Ectodermal cell (in vitro differentiated cells): ENCODE results near the gene CAPRIN2.

Source experiments
- H3K27ac ChIP-seq: 2 replicates; pipeline ENCODE4 v1.7.0; 2013; ENCODE audit warnings: mild to moderate bottlenecking, low read depth, low read length; ENCODE audit not compliant: insufficient read depth, poor library complexity, severe bottlenecking
- H3K27me3 ChIP-seq: 2 replicates; pipeline ENCODE4 v1.7.0; 2013; ENCODE audit warnings: mild to moderate bottlenecking, low read length; ENCODE audit not compliant: insufficient read depth, control insufficient read depth, poor library complexity, severe bottlenecking
- H3K36me3 ChIP-seq: one replicate; pipeline ENCODE4 v1.7.0; 2013; ENCODE audit warnings: low read length; ENCODE audit not compliant: control insufficient read depth, insufficient read depth
- H3K4me1 ChIP-seq: one replicate; pipeline ENCODE4 v1.7.0; 2013; ENCODE audit warnings: low read length; ENCODE audit not compliant: control insufficient read depth, insufficient read depth
- H3K4me3 ChIP-seq: 2 replicates; pipeline ENCODE4 v1.7.0; 2013; ENCODE audit warnings: low read depth, low read length, control low read depth; ENCODE audit not compliant: insufficient read depth
- H3K9me3 ChIP-seq: 2 replicates; pipeline ENCODE4 v1.7.0; 2013; ENCODE audit warnings: mild to moderate bottlenecking, low read length, moderate library complexity; ENCODE audit not compliant: control insufficient read depth
- WGBS, 2 experiments: methylation state at CpG; one replicate each; pipeline ENCODE4 v1.1.7; 2013; ENCODE audit warnings: missing lambda C conversion rate in 2 of 2; 5-methylcytosine and 5-hydroxymethylcytosine counted together

Gene CAPRIN2

DNA sequence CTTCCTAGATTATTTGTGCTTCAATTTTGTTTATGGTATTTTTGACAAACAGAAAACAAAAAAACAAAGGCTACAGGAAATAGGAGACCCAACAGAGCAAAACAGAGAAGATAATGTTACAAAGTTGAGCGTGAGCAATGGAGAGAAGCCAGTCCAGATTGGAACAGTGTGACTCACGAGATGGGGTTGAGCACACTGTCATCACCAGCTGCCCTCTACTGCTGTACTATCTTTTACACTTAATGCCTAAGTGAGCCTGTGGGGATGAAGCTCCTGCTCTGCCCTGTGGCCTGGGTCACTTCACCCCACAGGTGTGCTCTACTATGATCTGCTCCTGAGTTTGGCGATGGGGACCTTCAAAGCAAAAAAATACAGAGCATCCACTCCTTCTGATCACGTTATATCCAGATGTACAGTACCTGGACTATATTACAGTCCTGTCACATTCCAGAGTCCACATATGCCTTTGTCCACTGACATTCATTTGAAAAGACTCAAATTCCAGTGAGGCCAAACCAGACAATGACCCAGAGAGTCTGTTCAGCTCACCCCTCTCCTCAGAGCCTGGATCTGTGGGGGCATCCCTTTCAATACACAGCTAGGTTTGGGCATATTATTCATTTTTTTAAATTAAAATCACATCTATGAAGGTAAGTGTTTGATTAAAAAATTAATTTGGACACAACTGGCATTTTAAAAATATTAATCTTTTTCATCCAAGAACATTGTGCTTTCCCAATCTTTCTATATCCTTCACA, 63.5 kb downstream of the CAPRIN2 start:
- WGBS, 2 experiments = 90 to 92% methylated on average over 4 of the region's 4 CpGs
- Histone ChIP-seq H3K36me3 (no peaks in the 10 kb centered on the region), H3K27me3 (no peaks in the 10 kb centered on the region), H3K9me3 (no peaks in the 10 kb centered on the region), H3K4me3 (no peak overlapping the region), H3K4me1 (peaks cover 9% of the 10 kb centered on the region), H3K27ac (no peak overlapping the region)

DNA sequence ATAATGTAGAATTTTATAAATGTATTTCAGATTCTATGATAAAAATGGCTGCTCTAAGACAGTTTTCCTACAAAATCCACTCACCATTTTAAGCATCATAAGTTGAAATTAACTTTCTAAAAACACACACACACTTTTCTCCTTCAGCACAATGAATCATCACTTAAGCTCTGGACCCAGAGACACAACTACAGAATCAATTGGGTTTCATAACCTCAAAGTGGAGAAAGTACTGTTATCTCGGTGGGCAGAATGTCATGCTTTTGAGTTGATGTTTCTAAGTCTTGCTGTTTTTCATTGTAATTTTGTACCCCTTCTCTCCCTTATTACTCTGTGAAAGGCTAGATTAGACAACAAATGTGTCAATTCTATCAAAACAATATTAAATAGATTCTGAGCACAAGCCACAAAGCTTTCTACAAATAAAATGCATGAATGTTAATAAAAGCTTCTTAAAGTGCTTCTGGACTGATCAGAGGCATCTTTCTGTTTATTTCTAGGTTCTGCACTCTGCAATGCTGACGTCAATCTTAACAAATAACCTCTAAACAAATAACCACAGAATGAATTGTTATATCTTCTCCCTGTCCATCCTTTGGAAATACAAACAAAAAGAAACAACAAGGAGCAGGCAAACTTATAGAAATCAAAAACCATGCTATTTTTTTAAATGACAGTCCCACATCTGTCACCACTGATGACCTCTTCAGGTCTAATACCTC, 67.3 kb downstream of the CAPRIN2 start:
- Histone ChIP-seq H3K27ac (no peak overlapping the region), H3K36me3 (no peaks in the 10 kb centered on the region), H3K4me3 (no peak overlapping the region), H3K9me3 (no peaks in the 10 kb centered on the region), H3K4me1 (no peaks in the 10 kb centered on the region), H3K27me3 (no peaks in the 10 kb centered on the region)
- WGBS, 2 experiments = 77 to 96% methylated on average over 1 to 2 of the region's 2 CpGs

DNA sequence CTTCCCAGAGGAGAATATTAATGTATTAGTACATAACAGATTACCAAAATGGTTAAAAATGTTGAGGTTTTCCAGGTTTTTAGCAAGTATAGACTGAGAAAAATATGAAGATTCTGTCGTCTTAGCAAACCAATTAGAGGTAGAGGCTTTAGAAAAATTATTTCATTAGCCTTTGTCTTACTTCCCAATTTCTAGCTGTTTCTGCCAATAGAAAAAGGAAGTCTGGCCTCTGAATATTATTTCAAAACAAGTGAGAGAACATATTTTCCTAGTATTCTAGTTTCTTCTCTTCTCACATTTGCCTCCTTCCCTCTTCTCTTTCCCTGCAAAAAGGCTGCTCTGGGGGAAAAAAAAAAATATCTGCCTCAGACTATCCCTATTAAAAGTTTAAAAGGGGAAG, 75.5 kb downstream of the CAPRIN2 start:
- H3K9me3 ChIP-seq = no peaks in the 10 kb centered on the region
- WGBS, 2 experiments = 100% methylated on average over 1 of the region's 1 CpG
- H3K4me1 ChIP-seq = no peaks in the 10 kb centered on the region
- H3K36me3 ChIP-seq = no peaks in the 10 kb centered on the region
- H3K27ac ChIP-seq = no peak overlapping the region
- H3K27me3 ChIP-seq = no peaks in the 10 kb centered on the region
- H3K4me3 ChIP-seq = no peak overlapping the region

DNA sequence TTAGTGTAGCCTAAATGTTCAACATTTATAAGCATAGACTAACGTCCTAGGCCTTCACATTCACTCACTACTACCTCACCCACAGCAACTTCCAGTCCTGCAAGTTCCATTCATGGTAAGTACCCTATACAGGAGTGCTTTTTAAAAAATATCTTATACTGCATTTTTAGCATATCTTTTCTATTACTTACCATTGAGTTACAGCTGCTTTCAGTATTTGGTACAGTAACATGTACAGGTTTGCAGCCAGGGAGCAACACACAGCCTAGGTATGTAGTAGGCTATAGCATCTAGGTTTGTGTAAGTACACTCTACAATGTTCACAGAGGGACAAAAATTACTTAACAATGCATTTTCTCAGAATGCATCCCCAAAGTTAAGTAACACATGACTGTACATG, 76.5 kb downstream of the CAPRIN2 start:
- no peak overlapping the region for H3K27ac ChIP-seq
- no peaks in the 10 kb centered on the region for H3K27me3 ChIP-seq
- no peaks in the 10 kb centered on the region for H3K36me3 ChIP-seq
- no peak overlapping the region for H3K4me3 ChIP-seq
- no peaks in the 10 kb centered on the region for H3K9me3 ChIP-seq
- WGBS, 2 experiments = 90% methylated on average over 1 of the region's 1 CpG; no CpG with 5 or more reads in 1 of the 2 experiments
- no peaks in the 10 kb centered on the region for H3K4me1 ChIP-seq

DNA sequence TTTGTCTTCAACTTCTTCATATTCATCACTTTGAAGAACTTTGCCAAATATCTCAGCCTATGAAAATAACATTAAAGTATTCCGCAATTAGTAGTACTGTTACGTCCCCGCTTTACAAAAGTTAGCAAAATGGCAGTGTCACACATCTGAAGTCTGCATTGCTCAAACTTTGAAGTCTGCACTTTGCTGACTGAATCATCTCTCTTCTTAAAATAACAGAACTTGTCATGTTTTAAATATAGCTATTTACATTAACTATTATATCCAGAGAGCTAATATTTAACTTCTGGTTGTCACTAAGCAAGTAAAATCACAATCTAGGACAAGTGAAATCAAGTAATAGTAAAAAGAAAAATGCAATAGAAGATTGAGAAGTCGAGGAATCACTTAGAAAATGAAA, 93.5 kb downstream of the CAPRIN2 start:
- no peaks in the 10 kb centered on the region for H3K4me1 ChIP-seq
- no peak overlapping the region for H3K27ac ChIP-seq
- no peaks in the 10 kb centered on the region for H3K36me3 ChIP-seq
- H3K4me3 ChIP-seq = no peak overlapping the region
- no peaks in the 10 kb centered on the region for H3K27me3 ChIP-seq
- 95 to 98% methylated on average over 3 of the region's 4 CpGs for WGBS, 2 experiments
- no peaks in the 10 kb centered on the region for H3K9me3 ChIP-seq
